H9 (cell line): ENCODE measurements around the gene KLB. TPM values are rescaled to one million over a fixed set of nuclear protein-coding genes. Genes with fewer than 3 reads are reported as not detected.
"Not testable (repeated sequence)": the region's sequence is repeated elsewhere in the genome, so short reads cannot be mapped to it uniquely, and the experiment has no call there.

ENCODE experiments used
- DNase-seq: peaks from one replicate; pipeline ENCODE4 v3.0.0-alpha.2; 2017
- H2AFZ ChIP-seq: one replicate; pipeline ENCODE4 v1.6.1; 2013; ENCODE audit warnings: mild to moderate bottlenecking, low read length, control low read depth, moderate library complexity
- H2AK5ac ChIP-seq: 2 replicates; pipeline ENCODE4 v1.6.1; 2013; ENCODE audit warnings: low read length, control low read depth, mixed read lengths; ENCODE audit not compliant: insufficient read length
- H2BK120ac ChIP-seq: one replicate; pipeline ENCODE4 v1.6.1; 2013; ENCODE audit warnings: low read depth, mild to moderate bottlenecking, low read length, control low read depth, inconsistent platforms; ENCODE audit not compliant: poor library complexity, severe bottlenecking
- H2BK12ac ChIP-seq: 2 replicates; pipeline ENCODE4 v1.6.1; 2013; ENCODE audit warnings: low read length, control low read depth, mixed read lengths, low read depth; ENCODE audit not compliant: insufficient read length
- H2BK15ac ChIP-seq: 2 replicates; pipeline ENCODE4 v1.6.1; 2013; ENCODE audit warnings: low read depth, low read length, control low read depth
- H2BK20ac ChIP-seq: one replicate; pipeline ENCODE4 v1.6.1; 2013; ENCODE audit warnings: low read depth, mild to moderate bottlenecking, low read length, control low read depth, inconsistent platforms; ENCODE audit not compliant: poor library complexity, severe bottlenecking
- H2BK5ac ChIP-seq: 2 replicates; pipeline ENCODE4 v1.6.1; 2013; ENCODE audit warnings: low read length, control low read depth, mixed read lengths; ENCODE audit not compliant: insufficient read length
- H3K14ac ChIP-seq: 2 replicates; pipeline ENCODE4 v1.6.1; 2013; ENCODE audit warnings: low read length, control low read depth; ENCODE audit not compliant: insufficient read depth
- H3K18ac ChIP-seq: 2 replicates; pipeline ENCODE4 v1.6.1; 2013; ENCODE audit warnings: low read depth, mild to moderate bottlenecking, mixed read lengths, low read length, control low read depth; ENCODE audit not compliant: insufficient read length
- H3K23ac ChIP-seq: 2 replicates; pipeline ENCODE4 v1.6.1; 2013; ENCODE audit warnings: low read length, control low read depth, mixed read lengths, low read depth; ENCODE audit not compliant: insufficient read length
- H3K23me2 ChIP-seq: 2 replicates; pipeline ENCODE4 v1.6.1; 2013; ENCODE audit warnings: low read depth, mild to moderate bottlenecking, mixed read lengths, low read length, control low read depth; ENCODE audit not compliant: insufficient read length, poor library complexity, severe bottlenecking
- H3K27ac ChIP-seq: 2 replicates; pipeline ENCODE4 v1.5.1; 2013; ENCODE audit warnings: low read length, control low read depth, mixed read lengths, low read depth; ENCODE audit not compliant: insufficient read length
- H3K27me3 ChIP-seq: 2 replicates; pipeline ENCODE4 v1.6.1; 2013; ENCODE audit warnings: low read length, control low read depth, inconsistent platforms; ENCODE audit not compliant: insufficient read depth
- H3K4ac ChIP-seq: 2 replicates; pipeline ENCODE4 v1.6.1; 2013; ENCODE audit warnings: low read depth, mild to moderate bottlenecking, control low read depth, inconsistent platforms, low read length, moderate library complexity
- H3K4me1 ChIP-seq: 2 replicates; pipeline ENCODE4 v1.6.1; 2013; ENCODE audit warnings: low read length, control low read depth, inconsistent platforms; ENCODE audit not compliant: insufficient read depth
- H3K4me2 ChIP-seq: 2 replicates; pipeline ENCODE4 v1.6.1; 2013; ENCODE audit warnings: low read length, control low read depth, mixed read lengths; ENCODE audit not compliant: insufficient read length, insufficient read depth
- H3K56ac ChIP-seq: 2 replicates; pipeline ENCODE4 v1.6.1; 2013; ENCODE audit warnings: low read depth, mild to moderate bottlenecking, mixed read lengths, low read length, control low read depth; ENCODE audit not compliant: insufficient read length
- H3K79me1 ChIP-seq: 2 replicates; pipeline ENCODE4 v1.6.1; 2013; ENCODE audit warnings: low read depth, mild to moderate bottlenecking, moderate library complexity, low read length, control low read depth, inconsistent platforms; ENCODE audit not compliant: insufficient read depth, poor library complexity, severe bottlenecking
- H3K79me2 ChIP-seq: 2 replicates; pipeline ENCODE4 v1.6.1; 2013; ENCODE audit warnings: low read length, control low read depth, inconsistent platforms; ENCODE audit not compliant: insufficient read depth
- H3K9ac ChIP-seq: 2 replicates; pipeline ENCODE4 v1.6.1; 2013; ENCODE audit warnings: low read length, control low read depth, mixed read lengths; ENCODE audit not compliant: insufficient read length; ENCODE audit errors: extremely low read depth
- H3K9me3 ChIP-seq: one replicate; pipeline ENCODE4 v1.6.1; 2013; ENCODE audit warnings: low read depth, low read length, inconsistent platforms; ENCODE audit not compliant: control insufficient read depth
- H3T11ph ChIP-seq: one replicate; pipeline ENCODE4 v1.6.1; 2013; ENCODE audit warnings: mild to moderate bottlenecking, low read length, control low read depth, inconsistent platforms
- H4K20me1 ChIP-seq: one replicate; pipeline ENCODE4 v1.6.1; 2013; ENCODE audit not compliant: control insufficient read depth, insufficient read length, insufficient read depth
- H4K5ac ChIP-seq: 2 replicates; pipeline ENCODE4 v1.6.1; 2013; ENCODE audit warnings: low read depth, mild to moderate bottlenecking, mixed read lengths, low read length, control low read depth; ENCODE audit not compliant: insufficient read length
- H4K8ac ChIP-seq: replicated peaks from 2 replicates; pipeline ENCODE4 v1.6.1; 2013; ENCODE audit warnings: low read length, control low read depth, mixed read lengths, low read depth; ENCODE audit not compliant: insufficient read length
- H4K91ac ChIP-seq: 2 replicates; pipeline ENCODE4 v1.6.1; 2013; ENCODE audit warnings: low read depth, mild to moderate bottlenecking, moderate library complexity, mixed read lengths, low read length, control low read depth; ENCODE audit not compliant: insufficient read length
- H3K27ac Mint-ChIP-seq, 3 experiments: 2 replicates in 2 of 3; 3 replicates in 1 of 3; pipeline ENCODE4 v1.8.0; 2020 to 2021; ENCODE audit warnings: mixed read lengths in 3 of 3, mild to moderate bottlenecking in 1 of 3, moderate library complexity in 1 of 3
- H3K27me3 Mint-ChIP-seq: 2 replicates; pipeline ENCODE4 v1.8.0; 2021; ENCODE audit warnings: low read depth, mild to moderate bottlenecking, moderate library complexity, mixed read lengths
- H3K36me3 Mint-ChIP-seq, 3 experiments: 2 replicates in 2 of 3; 3 replicates in 1 of 3; pipeline ENCODE4 v1.8.0; 2020 to 2021; ENCODE audit warnings: low read depth in 3 of 3, mixed read lengths in 3 of 3; ENCODE audit not compliant: insufficient read depth in 1 of 3
- H3K4me1 Mint-ChIP-seq, 2 experiments: 2 replicates each; pipeline ENCODE4 v1.8.0; 2020; ENCODE audit warnings: mixed read lengths in 2 of 2
- H3K4me3 Mint-ChIP-seq, 2 experiments: 2 replicates in 1 of 2; 3 replicates in 1 of 2; pipeline ENCODE4 v1.8.0; 2020 to 2021; ENCODE audit warnings: mild to moderate bottlenecking in 2 of 2, mixed read lengths in 2 of 2, moderate library complexity in 1 of 2
- H3K9me3 Mint-ChIP-seq, 2 experiments: 2 replicates in 1 of 2; 3 replicates in 1 of 2; pipeline ENCODE4 v1.8.0; 2020; ENCODE audit warnings: mild to moderate bottlenecking in 2 of 2, mixed read lengths in 2 of 2, moderate library complexity in 1 of 2
- WGBS: extraction: QIAGEN DNeasy Blood & Tissue Kit; methylation state at CpG from one replicate; pipeline ENCODE4 v1.1.7; 2013; ENCODE audit warnings: missing lambda C conversion rate, low lambda C conversion rate, mixed read lengths; ENCODE audit not compliant: insufficient read length; ENCODE audit errors: extremely low coverage; 5-methylcytosine and 5-hydroxymethylcytosine counted together
- total RNA-seq: library from RNA; stranded (reverse); gene quantifications from 2 replicates; pipeline ENCODE4 v1.2.1, GENCODE V29; 2021
- TF ChIP-seq, protein P1 (sequence below): fragments of 200-600 bp; sonication (generic); conservative IDR thresholded peaks from 3 replicates; pipeline ENCODE4 v1.8.0; 2021; ENCODE audit warnings: antibody characterized with exemption, mild to moderate bottlenecking

The KLB gene
- total RNA-seq, 1 experiment from 2014 or later = 0.07 TPM

DNA sequence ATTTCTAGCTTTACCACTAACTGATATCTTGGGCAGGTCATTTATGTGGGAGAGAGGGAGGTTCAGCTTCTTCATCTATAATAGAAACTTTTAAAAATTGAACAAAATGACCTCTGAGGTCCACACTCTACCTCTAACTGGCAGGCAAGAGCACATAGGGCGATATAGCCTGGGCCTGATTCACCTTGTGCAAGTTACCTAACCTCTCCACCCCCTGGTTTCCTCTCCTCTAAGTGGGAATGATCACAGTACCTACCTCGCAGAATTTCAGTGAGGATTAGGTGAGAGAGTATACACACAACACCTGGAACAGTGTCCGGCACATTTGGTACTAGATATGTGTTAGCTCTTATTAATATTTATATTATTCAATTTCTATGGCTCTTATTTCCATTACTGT, 15.5 kb downstream of the KLB start:
- Histone ChIP-seq H2BK12ac (no peak overlapping the region), H3K14ac (no peak overlapping the region), H2BK20ac (no peak overlapping the region), H2AK5ac (no peak overlapping the region), H3K56ac (no peak overlapping the region), H3T11ph (no peak overlapping the region), H2BK120ac (no peak overlapping the region), H3K18ac (no peak overlapping the region), H4K5ac (no peak overlapping the region), H3K79me2 (no peaks in the 10 kb centered on the region), H3K27me3 (no peaks in the 10 kb centered on the region), H4K8ac (no peak overlapping the region), H3K4ac (no peak overlapping the region), H3K9me3 (no peaks in the 10 kb centered on the region), H3K4me1 (no peaks in the 10 kb centered on the region), H4K20me1 (no peaks in the 10 kb centered on the region), H4K91ac (no peak overlapping the region), H3K23ac (no peak overlapping the region), H2AFZ (no peak overlapping the region), H3K23me2 (no peaks in the 10 kb centered on the region), H2BK5ac (no peak overlapping the region), H3K27ac (no peak overlapping the region), H3K9ac (no peak overlapping the region), H2BK15ac (no peak overlapping the region), H3K4me2 (no peak overlapping the region), H3K79me1 (no peaks in the 10 kb centered on the region)
- DNase-seq = no peak
- Mint-ChIP-seq H3K27me3 (no peaks in the 10 kb centered on the region), H3K9me3 (no peaks in the 10 kb centered on the region), H3K36me3 (no peaks in the 10 kb centered on the region), H3K4me3 (no peak overlapping the region), H3K27ac (no peak overlapping the region), H3K4me1 (no peaks in the 10 kb centered on the region)
- WGBS = no CpG with 5 or more reads among the region's 3 CpGs
- TF ChIP-seq, protein P1, sequence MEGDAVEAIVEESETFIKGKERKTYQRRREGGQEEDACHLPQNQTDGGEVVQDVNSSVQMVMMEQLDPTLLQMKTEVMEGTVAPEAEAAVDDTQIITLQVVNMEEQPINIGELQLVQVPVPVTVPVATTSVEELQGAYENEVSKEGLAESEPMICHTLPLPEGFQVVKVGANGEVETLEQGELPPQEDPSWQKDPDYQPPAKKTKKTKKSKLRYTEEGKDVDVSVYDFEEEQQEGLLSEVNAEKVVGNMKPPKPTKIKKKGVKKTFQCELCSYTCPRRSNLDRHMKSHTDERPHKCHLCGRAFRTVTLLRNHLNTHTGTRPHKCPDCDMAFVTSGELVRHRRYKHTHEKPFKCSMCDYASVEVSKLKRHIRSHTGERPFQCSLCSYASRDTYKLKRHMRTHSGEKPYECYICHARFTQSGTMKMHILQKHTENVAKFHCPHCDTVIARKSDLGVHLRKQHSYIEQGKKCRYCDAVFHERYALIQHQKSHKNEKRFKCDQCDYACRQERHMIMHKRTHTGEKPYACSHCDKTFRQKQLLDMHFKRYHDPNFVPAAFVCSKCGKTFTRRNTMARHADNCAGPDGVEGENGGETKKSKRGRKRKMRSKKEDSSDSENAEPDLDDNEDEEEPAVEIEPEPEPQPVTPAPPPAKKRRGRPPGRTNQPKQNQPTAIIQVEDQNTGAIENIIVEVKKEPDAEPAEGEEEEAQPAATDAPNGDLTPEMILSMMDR = no peak

GRCh38 chr4:39425297-39425696, 18.6 kb downstream of the KLB start:
- not testable (repeated sequence) for H3T11ph ChIP-seq, H3K9ac ChIP-seq, H3K4me3 Mint-ChIP-seq, H3K23ac ChIP-seq, H2AK5ac ChIP-seq, H2BK15ac ChIP-seq, H3K56ac ChIP-seq, H2BK120ac ChIP-seq, H3K27me3 ChIP-seq, H3K23me2 ChIP-seq, H3K4me1 ChIP-seq, H4K20me1 ChIP-seq, H3K27ac ChIP-seq, H3K4ac ChIP-seq, H2BK5ac ChIP-seq, H3K9me3 Mint-ChIP-seq, H3K4me2 ChIP-seq, H3K27me3 Mint-ChIP-seq, H3K27ac Mint-ChIP-seq, H3K9me3 ChIP-seq, H3K79me1 ChIP-seq, DNase-seq, H3K14ac ChIP-seq, H2BK12ac ChIP-seq, H3K79me2 ChIP-seq, H3K4me1 Mint-ChIP-seq, H4K5ac ChIP-seq, H4K8ac ChIP-seq, H4K91ac ChIP-seq, H3K36me3 Mint-ChIP-seq, H2BK20ac ChIP-seq, H3K18ac ChIP-seq, H2AFZ ChIP-seq
- WGBS = no CpG with 5 or more reads among the region's 1 CpG
